Left ventricle myocardium superior (tissue), 1 donor: ENCODE data around the gene EPPIN. TPM values are rescaled to one million over a fixed set of nuclear protein-coding genes. Genes with fewer than 3 reads are reported as not detected.

Experiments used
- ATAC-seq: fragments of 200-7000 bp; cut with Tn5 transposase; one replicate; pipeline ENCODE4 v1.9.1; 2020; ENCODE audit warnings: mild to moderate bottlenecking, moderate library complexity
- DNase-seq: peaks from one replicate; pipeline ENCODE4 v3.0.0-alpha.2; 2020
- intact Hi-C: fragments of 100-400 bp; cut with micrococcal nuclease; formaldehyde crosslinking; loops from one replicate; pipeline ENCODE4 v1.11.0; 2022
- total RNA-seq: library from RNA; stranded (reverse); fragmentation: NEBNext Ultra II Directional; extraction: Animal tissue kit (Norgen Biotek cat#: 25700); gene quantifications from one replicate; pipeline ENCODE4 v1.2.1, GENCODE V29; 2021
- donor health status: DM: no; HTN: yes; CAD: no; lungs with severe emphysema.

Gene EPPIN
- total RNA-seq, 1 donor from 2014 or later: not detected

DNA sequence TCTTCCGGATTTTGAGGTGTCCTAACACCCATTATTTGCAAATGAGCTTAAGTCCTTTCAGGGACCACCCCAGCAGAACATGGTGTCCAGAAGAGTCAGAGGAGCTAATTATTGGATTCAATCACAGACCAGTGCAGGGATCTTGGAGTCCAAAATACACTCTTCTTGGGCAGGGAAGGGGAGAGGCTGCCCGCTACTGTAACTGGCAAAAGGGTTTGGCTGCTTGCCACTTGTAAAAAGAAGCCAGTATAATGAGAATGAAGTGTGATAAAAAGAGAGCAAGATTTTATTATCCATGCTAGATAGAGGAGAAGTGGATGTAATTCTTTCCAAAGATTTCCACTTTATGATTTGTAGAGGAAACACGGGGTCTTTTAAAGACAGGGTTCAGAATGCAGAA, 51.0 kb downstream of the EPPIN start:
- intact Hi-C loops: no loop called here
- ATAC-seq (no peak), DNase-seq (no peak)

- intact Hi-C loops: no loop called here
- no peak for DNase-seq
- ATAC-seq: no peak
Measured at GRCh38 chr20:45495501-45495941, 51.7 kb downstream of the EPPIN start.

Other genes starting within 250 kb of the EPPIN start
- gene RBPJL, start 240.6 kb downstream of the EPPIN start, total RNA-seq: not detected
- gene MATN4, start 239.1 kb downstream of the EPPIN start, total RNA-seq: not detected
- gene SDC4, start 199.0 kb downstream of the EPPIN start, total RNA-seq: 76.9 TPM
- gene SYS1, start 184.2 kb downstream of the EPPIN start, total RNA-seq: 22.6 TPM
- 2.1 TPM for gene TP53TG5, start 169.1 kb downstream of the EPPIN start, total RNA-seq
- 339 TPM for gene DBNDD2, start 139.1 kb downstream of the EPPIN start, total RNA-seq
- 115 TPM for gene PIGT, start 131.3 kb downstream of the EPPIN start, total RNA-seq
- gene WFDC2, start 77.6 kb downstream of the EPPIN start, total RNA-seq: 1.4 TPM
- gene SPINT3, start 31.8 kb downstream of the EPPIN start, total RNA-seq: not detected
- not detected for gene WFDC6, start 7.9 kb downstream of the EPPIN start, total RNA-seq
- not detected for gene WFDC8, start 31.9 kb upstream of the EPPIN start, total RNA-seq
- not detected for gene WFDC10A, start 82.3 kb upstream of the EPPIN start, total RNA-seq
- not detected for gene WFDC9, start 83.9 kb upstream of the EPPIN start, total RNA-seq
- gene WFDC11, start 122.8 kb upstream of the EPPIN start, total RNA-seq: not detected
- gene WFDC13, start 154.6 kb upstream of the EPPIN start, total RNA-seq: not detected
- gene WFDC10B, start 157.6 kb upstream of the EPPIN start, total RNA-seq: not detected
- gene SPINT4, start 174.9 kb upstream of the EPPIN start, total RNA-seq: not detected
- gene WFDC3, start 244.5 kb upstream of the EPPIN start, total RNA-seq: not detected
- 16.2 TPM for gene DNTTIP1, start 244.6 kb upstream of the EPPIN start, total RNA-seq